ENCODE measurements around the gene CCNG1.

GRCh38 chr5:163409384-163409783, 28.0 kb upstream of the CCNG1 start:
- TF ChIP-seq, protein P1, sequence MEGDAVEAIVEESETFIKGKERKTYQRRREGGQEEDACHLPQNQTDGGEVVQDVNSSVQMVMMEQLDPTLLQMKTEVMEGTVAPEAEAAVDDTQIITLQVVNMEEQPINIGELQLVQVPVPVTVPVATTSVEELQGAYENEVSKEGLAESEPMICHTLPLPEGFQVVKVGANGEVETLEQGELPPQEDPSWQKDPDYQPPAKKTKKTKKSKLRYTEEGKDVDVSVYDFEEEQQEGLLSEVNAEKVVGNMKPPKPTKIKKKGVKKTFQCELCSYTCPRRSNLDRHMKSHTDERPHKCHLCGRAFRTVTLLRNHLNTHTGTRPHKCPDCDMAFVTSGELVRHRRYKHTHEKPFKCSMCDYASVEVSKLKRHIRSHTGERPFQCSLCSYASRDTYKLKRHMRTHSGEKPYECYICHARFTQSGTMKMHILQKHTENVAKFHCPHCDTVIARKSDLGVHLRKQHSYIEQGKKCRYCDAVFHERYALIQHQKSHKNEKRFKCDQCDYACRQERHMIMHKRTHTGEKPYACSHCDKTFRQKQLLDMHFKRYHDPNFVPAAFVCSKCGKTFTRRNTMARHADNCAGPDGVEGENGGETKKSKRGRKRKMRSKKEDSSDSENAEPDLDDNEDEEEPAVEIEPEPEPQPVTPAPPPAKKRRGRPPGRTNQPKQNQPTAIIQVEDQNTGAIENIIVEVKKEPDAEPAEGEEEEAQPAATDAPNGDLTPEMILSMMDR (IDR thresholded peaks at IDR 0.05; ENCODE audit: low read depth, low read length) = no peak
- no peak for TF ChIP-seq EZH2phosphoT487 (IDR thresholded peaks at IDR 0.05; ENCODE audit: low read depth)
